GM12801 (cell line): ENCODE results near the gene RNF32.

Experiments
- CTCF ChIP-seq: IDR thresholded peaks from one replicate; pipeline ENCODE4 v1.5.1; 2011; ENCODE audit warnings: control low read depth; ENCODE audit not compliant: insufficient read length; ENCODE audit errors: extremely low read depth

The RNF32 gene

GRCh38 chr7:156610130-156610529 is 30.4 kb upstream of the RNF32 start:
- no peak for TF ChIP-seq CTCF

DNA sequence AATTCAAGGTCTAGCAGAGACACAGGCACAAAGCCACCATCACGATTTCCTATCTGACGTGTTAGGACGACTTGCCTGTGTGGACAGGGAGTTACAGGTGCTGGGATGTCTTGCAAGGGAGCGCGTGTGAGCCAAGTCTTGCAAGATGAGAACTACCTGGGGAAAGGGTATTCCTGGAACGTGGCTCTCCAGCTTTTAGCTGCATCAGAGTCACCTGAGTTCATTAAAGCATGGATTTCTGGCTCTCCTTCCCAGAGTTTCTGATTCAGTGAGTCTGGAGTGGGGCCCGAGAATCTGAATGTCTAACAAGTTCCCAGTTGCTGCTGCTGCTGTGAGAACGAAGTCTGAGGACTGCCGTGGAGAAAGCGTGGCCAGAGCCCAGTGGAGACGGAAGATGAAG is 30.0 kb upstream of the RNF32 start:
- TF ChIP-seq CTCF: no peak

- TF ChIP-seq CTCF: no peak
Measured at GRCh38 chr7:156611014-156612010, 29.3 kb upstream of the RNF32 start.

- no peak for TF ChIP-seq CTCF
Measured at GRCh38 chr7:156612930-156613329, 27.6 kb upstream of the RNF32 start.

DNA sequence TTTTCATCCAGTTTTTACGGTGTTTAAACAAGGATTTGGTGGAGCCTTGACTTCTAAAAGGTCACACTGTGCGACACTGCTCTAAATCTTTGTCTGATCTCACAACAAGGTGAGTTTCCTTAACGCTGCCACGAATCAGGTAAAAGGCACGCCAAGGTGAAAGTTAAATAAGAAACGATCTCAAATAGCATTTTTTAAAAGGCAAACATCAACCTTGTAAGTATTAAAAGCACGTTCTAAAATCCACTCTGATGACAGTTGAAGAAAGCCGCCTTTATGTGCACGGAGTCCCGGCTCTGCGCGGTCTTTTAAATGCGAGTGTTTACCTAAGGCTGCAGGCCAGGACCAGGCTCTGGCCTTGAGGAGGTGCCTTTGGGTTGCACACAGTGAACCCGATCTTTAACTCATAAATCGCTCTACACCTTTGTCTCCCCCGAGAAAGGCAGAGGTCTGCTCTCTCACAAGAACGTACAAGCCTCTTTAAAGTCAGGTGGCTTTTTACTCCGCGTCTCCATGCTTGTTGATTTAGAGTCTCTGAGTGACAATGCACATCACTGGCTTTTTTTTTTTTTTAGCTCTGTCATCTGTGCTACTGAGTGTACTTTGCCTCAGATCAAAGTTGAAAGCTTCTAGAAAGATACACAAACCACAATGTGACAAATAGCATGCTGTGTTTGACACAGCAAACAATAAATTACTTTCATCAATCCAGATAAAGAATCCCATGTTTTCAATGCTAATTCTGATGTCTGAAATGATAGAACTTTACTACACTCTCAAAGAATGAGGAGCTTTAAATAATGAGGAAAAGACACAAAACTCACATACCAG is 25.9 kb upstream of the RNF32 start:
- no peak for TF ChIP-seq CTCF

DNA sequence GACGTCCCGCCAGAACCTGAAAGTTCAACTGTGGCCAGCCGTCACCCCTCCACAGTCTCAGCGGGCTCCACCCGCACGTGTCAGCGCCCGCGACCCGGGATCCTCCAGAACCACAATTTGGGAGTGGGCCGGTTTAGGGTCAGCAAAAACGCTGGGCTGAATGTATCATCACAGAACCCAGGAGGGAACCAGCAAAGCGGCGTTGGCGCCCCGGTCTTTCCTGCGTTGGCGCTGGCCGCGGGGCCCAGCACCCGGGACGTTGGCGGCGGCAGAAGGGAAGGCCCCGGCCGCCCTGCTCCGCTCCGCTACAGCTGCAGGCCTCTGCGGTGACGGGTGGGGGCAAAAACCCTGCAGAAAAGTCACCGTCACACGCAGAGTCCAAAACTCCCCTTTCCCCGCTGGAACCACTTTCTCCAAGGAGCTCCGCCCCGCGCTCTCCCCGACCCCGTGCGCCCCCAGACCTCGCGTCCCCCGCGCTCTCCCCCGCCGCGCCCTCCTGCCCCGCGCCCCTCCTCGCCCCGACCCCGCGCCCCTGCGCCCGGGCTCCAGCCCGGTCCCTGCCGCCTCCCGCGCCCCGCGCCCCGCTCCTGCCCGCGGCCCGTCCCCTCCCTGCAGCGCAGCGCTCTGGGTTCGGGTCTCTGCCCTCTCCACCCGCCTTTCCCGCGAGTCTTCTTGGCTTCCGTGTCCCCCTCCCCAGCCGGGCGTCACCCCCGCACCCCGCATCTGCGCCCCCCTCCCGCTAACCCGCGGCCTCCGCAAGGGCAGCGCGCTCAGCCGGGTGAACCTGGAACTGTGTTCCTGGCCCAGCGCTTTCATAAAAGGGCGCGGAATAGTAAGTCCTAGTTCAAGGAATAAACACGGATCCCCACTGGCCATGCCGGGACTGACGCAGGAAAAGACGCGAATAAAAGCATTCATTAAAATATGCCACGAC is 24.0 kb upstream of the RNF32 start:
- no peak for TF ChIP-seq CTCF
